GM12865 (cell line): ENCODE results near the gene MT1F.
A peak's percentile ranks its signal among the peaks of the same experiment; 100 is the strongest.

Experiments
- DNase-seq: peaks from one replicate; pipeline ENCODE4 v3.0.0; 2010; ENCODE audit warnings: low read depth
- H3K4me3 ChIP-seq: 2 replicates; pipeline ENCODE4 v1.5.1; 2011; ENCODE audit warnings: mild to moderate bottlenecking, low read depth, low read length, control low read depth
- TF ChIP-seq, protein P1 (sequence below): IDR thresholded peaks from 2 replicates; pipeline ENCODE4 v1.5.1; 2011; ENCODE audit warnings: low read length, control low read depth, low read depth, inconsistent platforms; ENCODE audit not compliant: insufficient read depth; ENCODE audit errors: missing control alignments

MT1F gene

GRCh38 chr16:56611281-56611833 lies 46.4 kb upstream of the MT1F start:
- TF ChIP-seq, protein P1, sequence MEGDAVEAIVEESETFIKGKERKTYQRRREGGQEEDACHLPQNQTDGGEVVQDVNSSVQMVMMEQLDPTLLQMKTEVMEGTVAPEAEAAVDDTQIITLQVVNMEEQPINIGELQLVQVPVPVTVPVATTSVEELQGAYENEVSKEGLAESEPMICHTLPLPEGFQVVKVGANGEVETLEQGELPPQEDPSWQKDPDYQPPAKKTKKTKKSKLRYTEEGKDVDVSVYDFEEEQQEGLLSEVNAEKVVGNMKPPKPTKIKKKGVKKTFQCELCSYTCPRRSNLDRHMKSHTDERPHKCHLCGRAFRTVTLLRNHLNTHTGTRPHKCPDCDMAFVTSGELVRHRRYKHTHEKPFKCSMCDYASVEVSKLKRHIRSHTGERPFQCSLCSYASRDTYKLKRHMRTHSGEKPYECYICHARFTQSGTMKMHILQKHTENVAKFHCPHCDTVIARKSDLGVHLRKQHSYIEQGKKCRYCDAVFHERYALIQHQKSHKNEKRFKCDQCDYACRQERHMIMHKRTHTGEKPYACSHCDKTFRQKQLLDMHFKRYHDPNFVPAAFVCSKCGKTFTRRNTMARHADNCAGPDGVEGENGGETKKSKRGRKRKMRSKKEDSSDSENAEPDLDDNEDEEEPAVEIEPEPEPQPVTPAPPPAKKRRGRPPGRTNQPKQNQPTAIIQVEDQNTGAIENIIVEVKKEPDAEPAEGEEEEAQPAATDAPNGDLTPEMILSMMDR: no peak
- H3K4me3 ChIP-seq: no peak overlapping the region
- no peak for DNase-seq

DNA sequence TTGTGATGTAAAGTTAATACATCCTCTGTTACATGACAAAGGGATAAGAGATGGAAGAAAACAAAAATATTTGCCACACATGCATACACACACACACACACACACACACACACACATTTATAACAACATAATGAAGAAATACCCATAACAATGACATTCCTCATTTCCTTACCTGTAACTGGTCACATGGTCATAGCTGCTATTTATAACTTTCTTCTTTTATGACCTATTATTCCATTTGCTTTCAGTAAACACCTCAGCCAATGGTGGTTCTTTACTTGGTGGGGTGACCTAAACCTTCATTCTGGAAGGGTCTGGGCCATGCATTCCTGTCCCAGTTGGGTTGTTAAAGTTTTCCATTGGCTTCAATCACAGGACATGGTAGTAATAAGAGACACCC lies 44.1 kb upstream of the MT1F start:
- no peak overlapping the region for H3K4me3 ChIP-seq
- no peak for DNase-seq

DNA sequence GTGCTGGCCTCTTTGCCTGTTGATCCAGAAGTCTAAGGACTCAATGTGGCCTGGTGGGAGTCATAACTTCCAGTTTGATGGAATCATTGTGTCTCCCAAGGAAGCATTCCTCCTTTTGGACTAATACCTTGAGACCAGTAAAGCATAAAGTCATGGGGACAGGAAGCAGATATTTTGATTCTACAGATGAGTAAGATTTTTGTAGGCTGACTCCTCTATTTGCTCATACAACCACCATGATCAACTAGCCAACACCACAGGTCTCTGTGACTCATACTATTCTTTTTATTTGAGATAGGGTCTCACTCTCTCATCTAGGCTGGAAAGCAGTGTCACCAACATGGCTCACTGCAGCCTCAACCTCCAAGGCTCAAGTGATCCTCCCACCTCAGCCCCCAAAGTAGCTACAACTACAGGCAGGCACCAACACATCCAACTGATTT lies 43.2 kb upstream of the MT1F start:
- no peak overlapping the region for H3K4me3 ChIP-seq
- TF ChIP-seq, protein P1: no peak
- peak; percentile 33 for DNase-seq

More for the DNA sequence above, 44.1 kb upstream of the MT1F start:
- TF ChIP-seq, protein P1: no peak

DNA sequence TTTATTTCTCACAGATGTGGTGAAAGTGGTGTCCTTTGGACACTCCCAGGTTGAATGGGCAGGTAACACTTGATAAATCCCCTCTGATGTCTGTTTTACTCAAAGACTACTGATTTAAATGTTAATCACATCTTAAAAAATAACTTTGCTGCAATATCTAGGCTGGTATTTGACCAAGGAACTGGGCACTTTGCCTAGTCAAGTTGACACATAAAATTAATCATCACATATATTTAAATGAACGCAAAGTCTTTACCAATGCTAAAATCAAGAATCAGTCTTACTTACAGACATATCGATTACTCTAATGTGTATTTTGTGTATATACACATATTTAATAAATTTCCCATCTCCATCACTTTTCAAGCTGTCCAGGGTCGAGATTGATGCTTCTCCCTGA lies 42.4 kb upstream of the MT1F start:
- no peak for DNase-seq
- TF ChIP-seq, protein P1: no peak
- no peak overlapping the region for H3K4me3 ChIP-seq

DNA sequence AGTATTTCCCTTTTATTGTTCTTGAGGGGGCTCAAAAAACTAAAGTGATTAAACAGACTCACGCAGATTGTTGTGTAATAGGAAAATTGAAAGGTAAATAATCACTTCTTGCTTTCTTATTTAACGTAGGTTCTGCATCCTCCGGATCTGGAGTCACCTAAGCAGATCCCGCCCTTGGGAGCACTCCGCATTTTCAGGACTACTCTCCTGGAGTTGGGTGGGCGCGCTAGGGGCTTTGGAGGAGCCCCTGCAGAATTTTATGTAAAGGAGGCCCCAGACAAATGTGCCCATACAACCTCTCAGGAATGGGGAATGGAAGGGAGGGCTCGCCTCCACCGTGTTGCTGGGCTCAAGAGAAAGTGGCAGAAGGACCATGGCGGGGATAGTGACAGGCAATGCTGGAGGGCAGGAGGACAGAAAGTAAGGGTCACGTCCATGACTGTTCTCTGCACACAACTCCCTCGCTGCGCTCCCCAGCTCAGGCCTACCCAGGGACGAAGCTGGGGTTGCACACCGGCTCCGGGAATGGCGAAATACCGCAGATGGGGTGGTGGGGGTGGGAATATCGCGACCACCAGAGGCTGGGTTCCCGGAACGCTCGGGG lies 41.0 kb upstream of the MT1F start:
- no peak for DNase-seq
- TF ChIP-seq, protein P1: no peak
- no peak overlapping the region for H3K4me3 ChIP-seq

GRCh38 chr16:56617212-56618085 lies 40.3 kb upstream of the MT1F start:
- DNase-seq: no peak
- TF ChIP-seq, protein P1: no peak
- H3K4me3 ChIP-seq: no peak overlapping the region
